Fibroblast of the conjunctiva (primary cell): Measurements from ENCODE around the gene ARHGAP22.

ENCODE experiments used
- DNase-seq: peaks from one replicate; pipeline ENCODE4 v3.0.0-alpha.2; 2010; ENCODE audit warnings: low read depth

Gene ARHGAP22

DNA sequence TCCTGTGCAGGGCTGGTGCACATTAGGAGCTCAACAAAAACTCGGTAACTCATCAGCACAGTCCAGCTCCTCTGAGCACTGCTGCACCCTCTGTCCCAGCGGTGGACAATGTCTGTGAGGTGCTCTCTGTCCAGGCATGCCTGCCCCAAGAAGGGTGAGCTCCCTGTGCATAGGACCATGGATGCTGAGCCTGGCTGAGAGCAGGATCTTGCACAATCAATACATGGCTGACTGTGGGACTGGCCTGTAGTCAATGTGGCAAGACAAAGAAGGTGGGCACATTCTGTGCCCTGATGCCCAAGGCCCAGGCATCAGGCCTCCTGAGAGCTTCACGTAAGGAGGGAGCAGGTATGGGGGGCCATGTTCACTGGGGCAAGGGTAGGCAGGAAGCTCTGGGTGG lies 17.1 kb downstream of the ARHGAP22 start:
- no peak for DNase-seq

DNA sequence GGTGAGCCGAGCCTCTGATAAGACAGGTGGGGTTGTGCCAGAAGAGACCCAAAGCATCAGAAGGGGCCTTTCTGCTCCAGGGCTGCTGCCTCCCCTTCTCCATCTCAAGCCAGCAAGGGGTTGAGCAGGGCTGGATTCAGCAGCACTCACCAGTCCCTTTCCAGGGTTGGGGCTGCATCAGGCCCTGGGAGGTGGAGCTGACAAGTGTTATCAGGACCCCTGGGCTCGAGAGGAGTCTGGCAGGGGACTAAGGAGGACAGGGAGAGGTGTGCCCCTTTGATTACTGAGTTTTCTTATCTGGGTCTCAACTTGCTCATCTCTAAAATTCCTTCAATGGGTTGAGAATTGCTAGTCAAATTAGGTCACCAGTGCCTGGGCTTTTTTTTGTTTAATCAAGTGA lies 17.8 kb downstream of the ARHGAP22 start:
- DNase-seq: no peak

DNA sequence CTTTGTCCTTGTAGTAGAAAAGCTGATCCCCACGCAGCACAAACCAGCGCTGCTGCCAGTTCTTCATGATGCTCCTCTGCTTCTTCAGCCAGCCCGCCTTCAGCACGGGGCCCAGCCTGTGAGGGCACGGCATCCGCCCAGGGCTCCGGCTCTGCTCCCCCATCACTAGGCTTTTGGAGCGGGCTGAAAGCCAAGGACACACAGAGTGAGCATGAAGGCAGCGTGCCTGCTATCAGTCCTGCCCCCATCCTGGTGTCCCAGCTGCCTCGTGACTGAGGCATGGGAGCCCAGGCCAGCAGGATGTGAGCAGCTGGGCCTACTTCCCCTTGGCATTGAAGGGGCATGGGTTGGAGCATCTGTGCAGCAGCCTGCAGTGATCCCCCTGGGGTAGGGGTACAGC lies 21.9 kb downstream of the ARHGAP22 start:
- DNase-seq: no peak

DNA sequence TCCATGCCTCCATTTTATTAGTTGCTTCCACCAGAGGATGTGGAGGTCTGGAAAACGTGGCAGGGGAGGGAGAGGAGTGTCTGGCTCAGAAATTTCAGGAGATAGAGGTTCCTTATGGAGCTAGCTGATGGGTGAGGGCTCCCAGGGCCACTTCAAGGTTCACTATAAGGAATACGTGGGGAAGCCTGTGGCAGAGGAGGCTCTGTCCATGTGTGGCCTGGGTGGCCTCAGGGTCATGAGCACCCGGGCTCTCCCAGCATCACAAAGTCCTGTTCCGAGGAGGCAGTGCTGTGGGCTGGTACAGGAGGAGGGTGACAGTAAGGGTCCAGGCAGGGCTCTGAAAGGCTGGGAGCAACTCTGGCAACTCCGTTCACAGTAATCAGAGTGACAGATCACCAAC lies 24.6 kb downstream of the ARHGAP22 start:
- DNase-seq: no peak

DNA sequence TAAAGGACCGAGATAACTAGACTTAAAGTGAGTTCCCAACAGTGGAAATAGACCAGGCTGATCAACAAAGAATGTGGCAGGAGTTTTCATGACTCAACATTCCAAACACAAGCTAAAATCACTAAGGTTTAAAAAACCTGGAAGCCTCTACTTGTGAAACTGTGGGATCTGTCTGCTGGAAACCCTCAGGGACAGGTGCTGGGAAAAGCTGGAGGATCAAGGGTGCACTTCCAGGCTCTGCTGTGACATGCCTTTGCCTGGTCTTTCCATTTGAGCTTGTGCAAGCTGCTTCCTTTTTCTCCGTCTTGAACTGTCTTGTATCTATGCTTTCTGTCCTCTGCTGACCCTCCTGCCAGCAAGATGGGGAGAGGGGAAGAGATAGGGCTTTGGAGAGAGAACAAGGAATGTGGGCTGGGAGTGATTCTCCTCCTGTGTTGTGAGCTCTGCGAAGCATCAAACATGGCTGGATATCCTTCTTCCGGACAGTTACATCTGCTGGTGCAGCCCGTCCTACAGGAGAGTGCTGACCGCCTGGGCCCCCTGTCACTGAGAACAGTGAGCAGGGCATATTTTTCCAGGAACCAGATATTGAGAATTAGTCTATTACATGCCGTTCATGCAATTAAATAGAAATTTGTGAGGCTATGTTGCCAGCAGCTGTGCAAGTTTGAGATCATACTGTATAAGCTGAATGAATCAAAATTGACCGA lies 25.5 kb downstream of the ARHGAP22 start:
- no peak for DNase-seq

DNA sequence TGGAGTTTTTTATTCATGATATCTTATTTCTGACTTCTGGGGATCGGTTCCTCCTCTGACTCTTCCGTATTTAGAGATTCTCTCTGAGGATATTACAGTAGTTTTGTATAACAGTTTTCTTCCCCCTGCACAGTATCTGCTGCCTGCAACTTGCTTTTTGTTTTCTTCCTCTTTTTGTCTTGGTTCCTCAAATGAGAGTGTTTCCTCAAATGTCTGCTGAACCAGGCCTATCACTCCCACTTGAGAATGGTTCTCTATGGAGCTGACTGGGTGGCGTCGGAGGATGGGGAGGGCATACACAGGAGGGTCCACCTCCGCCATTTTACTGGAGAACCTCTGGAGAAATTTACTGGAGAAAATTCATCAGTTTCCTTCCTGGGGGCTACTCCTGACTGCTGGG lies 27.7 kb downstream of the ARHGAP22 start:
- no peak for DNase-seq

DNA sequence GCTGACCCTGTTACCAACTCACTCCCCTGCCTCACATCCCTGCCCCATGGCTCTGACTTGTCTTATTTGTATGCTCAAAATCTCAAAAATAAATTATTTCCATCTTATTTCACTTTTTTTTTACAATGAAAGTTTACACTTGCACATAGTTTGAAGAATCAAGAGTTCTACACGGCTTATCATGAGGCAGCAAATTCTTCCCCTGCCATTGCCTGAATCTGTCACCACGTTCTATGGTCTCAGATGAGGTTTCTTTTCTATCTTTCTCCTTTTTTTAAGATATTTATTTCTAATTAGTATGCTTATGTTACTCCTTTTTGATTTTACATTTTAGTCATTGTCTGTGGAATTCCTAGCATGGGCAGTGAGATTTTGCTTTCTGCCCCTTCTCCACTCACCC lies 28.4 kb downstream of the ARHGAP22 start:
- no peak for DNase-seq

DNA sequence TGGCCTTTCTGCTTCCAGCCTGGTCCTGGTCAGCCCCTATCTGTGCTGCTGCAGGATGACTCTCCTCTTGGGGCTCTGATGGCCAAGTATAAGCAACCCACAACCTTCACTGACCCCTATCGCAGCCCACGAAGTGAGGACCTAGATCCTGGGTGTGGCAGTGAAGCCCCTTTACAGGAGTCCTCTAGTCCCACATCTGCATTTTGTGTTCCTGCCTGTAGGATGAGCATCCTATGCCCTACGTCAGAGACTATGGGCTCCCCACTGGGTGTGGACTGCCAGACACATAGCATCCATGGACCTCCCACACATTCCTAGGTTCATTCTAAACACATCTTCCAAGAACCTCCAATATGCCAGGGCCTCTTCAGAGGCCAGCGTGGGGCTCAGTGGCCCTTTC lies 29.0 kb downstream of the ARHGAP22 start:
- no peak for DNase-seq

DNA sequence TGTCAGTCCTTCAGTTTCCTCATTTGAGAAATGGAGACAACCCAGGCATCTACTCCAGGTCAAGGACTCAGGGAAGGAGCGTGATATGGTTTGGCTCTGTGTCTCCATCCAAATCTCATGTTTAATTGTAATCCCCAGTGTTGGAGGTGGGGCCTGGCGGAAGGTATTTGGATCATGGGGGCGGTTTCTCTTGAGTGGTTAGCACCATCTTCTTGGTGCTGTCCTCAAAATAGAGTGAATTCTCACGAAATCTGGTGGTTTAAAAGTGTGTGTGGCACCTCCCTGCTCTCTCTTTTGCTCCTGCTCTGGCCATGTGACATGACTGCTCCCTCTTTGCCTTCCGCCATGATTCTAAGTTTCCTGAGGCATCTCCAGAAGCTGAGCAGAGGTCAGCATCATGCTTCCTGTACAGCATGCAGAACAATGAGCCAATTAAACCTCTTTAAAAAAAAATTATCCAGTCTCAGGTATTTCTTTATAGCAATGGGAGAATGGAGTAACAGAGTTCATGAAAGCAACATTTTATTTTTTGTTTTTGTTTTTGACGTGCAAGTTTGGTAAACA lies 30.0 kb downstream of the ARHGAP22 start:
- DNase-seq: no peak

DNA sequence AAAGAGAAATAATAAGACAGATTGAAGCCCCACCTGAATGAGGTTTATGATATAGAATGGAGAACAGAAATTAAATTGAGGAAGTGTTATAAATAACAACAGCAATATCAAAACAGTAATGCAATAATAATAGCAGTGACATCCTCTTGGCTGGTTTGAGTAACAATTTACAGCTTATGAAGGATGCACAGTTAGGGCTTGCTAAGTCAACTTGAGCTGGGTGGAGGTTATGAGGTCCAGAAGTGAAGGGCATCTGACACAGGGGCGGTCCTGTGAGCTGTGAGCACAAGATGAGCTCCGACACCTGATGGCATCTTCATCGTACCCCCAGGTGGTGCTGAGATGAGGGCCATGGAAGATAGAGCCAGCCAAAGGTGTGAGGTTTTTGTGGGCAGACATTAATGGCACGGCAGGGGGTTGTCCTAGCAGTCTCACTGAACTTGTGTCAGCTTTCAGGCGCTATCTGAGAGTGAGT lies 30.5 kb downstream of the ARHGAP22 start:
- no peak for DNase-seq

DNA sequence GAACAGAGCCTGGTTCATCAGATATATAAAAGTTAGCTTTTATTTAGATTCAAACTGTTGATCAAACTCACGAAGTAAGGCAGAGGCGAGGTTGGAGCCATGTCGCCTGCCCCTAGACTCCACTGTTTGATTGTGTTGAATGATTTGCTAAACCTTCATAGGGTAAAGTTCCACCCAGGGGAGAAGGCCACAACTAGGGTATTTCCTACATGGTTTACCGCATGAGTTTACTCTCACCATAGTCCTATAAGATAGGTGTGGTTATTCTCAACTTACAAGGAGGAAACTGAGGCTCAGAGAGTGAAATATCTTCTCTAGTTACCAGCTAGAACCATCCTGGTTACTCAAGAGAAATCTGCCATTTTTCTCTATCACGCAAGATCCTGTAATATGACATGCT lies 31.8 kb downstream of the ARHGAP22 start:
- no peak for DNase-seq

DNA sequence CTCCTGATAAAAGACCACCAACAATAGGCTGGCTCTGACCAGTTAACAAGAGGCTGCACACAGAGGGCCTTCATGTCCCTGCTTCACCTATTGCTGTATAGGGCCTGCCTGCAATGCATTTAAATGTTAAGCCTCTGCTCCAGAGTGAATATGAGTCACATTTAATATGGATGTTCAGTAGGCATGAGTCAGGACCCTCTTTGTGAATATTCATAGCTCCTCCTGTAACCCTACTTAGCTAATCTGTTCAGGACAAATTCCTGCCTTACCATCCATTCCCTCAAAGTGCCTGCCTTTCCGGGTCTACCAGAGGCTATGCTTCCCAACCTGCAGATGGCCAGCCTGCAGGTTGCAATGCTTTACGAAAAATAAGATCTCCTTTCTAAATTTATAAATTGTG lies 32.5 kb downstream of the ARHGAP22 start:
- no peak for DNase-seq

DNA sequence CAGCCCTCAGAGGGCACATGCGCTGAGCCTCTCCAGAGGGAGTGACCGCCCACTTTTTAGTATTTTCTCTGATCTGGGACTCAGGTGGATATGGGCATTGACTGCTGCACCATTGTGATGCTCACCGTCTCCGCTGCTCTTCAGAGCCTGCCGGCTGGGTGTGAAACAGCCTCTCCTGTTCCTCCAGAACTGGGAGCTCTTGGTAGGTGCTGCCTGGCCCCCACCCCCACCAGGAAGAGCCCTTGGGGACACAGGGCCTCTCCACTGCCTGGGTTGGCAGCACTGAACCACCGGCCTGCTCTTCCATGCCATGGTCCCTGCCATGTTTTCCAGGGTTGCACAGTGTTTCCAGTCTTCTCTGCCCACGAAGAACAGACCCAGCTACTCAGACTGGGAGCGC lies 36.3 kb downstream of the ARHGAP22 start:
- DNase-seq: no peak

DNA sequence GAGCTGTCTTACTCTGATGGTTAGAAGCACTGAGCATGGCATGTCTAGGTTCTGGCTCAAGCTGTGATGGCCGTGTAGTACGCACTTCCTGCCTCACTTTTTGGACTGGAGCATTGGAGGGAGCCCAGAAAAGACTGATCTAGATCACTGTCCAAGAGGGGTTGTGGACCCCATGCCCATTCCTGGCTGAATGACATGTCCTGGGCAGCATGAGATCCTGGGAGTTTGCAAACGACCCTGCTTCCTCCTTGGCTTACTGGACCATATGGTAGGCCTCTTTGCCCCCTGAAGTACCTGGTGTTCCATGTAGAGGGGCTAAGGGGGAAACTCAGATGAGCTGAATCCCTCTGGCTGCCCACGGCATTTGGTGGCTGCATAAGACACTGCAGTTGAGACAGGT lies 36.7 kb downstream of the ARHGAP22 start:
- DNase-seq: no peak

DNA sequence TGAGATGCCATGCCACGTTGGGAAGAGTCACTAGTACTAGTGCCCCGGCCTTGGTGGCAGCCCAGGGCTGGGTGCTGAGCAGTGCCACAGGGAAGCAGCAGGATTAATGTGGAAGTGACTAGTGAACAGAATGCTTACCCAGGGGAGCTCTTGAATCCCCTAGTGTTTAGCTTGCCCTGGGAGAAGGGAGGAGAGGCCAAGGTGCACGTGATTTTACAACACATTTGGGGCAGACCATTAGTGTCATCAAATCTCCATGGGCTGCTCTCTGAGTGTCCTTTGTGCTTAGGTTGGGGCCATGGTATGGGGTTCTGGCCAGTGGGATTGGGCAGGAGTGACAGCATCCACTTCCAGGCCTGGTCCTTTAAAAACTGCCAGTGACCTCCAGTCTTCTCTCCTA lies 37.5 kb downstream of the ARHGAP22 start:
- DNase-seq: no peak

DNA sequence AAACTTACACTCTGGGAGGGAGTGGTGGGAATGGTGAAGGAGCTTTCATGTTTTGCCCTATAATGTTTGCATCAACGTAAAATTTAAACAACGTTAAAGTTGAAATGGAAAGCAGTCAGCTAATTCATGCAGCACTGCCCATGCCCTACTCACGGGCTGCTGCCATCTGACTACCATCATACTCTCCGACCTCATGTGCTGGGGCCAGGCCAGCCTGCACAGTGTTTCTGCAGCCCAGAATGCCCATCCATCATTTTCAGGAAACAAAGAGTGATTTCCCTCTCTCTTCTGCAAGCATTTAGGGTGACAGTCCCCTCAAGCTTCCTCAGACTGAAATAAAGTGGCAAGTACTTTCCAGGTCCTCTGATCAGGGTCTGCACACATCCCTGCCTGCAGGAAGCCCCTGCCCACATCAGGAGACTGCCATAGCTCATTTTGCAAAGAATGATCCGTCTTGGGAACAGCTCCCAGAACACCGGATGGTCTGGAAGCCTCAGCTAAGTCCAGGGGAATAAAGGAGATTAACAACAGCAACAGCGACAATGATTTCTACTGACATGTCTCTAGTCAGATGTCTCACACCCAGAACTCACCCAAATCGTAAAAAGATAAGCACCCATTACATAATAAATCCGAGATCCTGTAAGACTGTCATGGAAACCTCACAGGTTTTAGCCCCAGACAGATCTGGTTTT lies 40.3 kb downstream of the ARHGAP22 start:
- no peak for DNase-seq

DNA sequence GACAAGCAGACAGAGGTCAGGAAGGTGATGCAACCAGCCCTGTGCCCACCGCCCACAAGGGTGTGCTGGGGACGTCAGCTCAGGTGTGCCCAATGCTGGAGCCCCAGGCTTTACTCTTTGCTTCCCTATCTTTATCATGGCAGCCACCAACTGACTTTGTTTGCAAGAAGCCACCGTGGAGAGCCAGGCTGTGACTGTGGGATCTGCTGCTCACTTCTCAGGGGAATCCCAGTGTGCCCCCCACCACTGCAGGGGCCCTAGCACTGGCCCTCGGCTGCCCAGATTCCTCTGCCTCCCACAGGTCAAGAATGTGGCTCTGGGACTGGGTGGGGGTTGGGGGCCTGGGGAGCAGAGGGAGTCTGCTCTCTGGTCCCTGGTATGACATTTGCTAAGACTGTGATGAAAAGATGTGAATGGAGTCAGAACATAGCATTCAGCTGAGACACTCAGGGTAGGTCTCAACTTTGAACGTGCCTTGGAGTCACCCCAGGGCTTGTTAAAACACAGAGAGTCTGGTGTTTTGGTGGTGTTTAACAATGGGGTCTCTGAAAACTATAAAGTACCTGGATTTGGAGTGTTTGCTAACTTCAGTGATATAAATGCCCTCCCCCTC lies 47.3 kb downstream of the ARHGAP22 start:
- DNase-seq: no peak

DNA sequence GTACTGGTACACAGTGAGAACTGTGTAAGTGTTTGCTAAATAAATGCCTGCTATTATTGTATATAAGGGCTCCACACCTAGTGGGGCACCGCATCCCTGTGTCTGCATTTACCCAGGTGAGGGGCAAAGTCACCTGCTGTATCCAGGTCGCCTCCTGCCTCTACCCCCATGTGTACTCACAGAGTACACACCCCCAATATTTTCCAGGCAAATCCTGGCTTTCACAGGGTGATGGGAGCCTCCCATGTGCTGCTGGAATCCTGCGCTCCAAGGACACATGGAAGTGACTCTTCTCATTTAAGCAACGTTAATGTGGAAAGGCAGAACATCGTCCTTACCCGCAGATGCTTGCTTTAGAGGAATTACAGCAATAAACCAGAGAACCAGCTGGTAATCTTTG lies 48.2 kb downstream of the ARHGAP22 start:
- DNase-seq: no peak

DNA sequence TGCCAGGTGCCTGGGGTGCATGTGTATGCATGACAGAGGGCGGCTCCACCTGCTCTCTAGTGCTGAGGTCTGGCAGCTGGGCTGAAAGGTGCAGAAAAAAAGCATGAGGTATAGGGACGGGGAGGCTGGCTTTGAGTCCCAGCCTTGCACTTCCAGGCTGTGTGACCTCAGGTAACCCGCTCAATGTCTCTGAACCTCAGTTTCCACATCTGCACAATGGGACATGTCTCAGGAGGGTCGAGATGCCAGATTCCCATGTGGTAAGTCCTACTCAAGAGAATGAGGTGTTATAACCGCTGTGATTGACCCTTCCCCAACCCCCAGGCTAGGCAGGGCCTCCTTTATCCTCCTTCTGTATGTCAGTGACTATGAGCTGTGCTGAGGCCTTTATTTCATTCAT lies 48.8 kb downstream of the ARHGAP22 start:
- no peak for DNase-seq

DNA sequence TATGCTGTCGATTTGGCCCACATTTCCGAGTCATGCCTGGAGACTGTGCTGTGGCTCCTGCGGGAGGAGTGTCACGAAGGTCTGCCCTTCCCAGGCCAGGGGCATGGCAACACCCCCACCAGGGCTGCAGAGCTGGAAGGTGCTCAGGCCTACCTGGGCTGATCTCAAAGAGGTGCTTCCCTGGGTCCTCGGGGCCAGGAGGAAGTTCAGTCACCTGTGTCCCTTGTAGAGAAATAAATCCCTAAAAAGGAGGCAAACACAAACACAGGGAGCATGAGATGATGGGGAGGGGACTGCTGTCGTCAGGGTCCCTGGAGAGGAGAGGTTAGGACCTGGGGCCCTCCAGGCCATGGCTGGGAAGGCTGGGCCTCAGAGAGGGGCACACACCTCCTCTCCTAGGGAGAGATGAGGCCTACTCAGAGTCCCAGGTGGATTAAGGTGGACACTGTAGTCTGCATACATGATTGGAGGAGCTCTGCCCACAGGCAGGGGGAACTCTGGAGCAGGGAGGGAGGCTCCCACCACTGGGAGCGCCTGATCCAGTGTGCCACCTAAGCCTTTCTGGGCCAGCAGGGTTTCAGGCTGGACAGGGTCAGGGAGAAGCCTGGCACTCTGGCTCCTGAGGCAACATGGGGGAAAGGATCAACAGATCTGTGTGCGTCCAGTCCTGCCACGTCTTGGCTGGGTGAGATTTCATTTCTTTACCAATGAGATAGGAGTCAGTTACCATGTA lies 49.4 kb downstream of the ARHGAP22 start:
- no peak for DNase-seq

DNA sequence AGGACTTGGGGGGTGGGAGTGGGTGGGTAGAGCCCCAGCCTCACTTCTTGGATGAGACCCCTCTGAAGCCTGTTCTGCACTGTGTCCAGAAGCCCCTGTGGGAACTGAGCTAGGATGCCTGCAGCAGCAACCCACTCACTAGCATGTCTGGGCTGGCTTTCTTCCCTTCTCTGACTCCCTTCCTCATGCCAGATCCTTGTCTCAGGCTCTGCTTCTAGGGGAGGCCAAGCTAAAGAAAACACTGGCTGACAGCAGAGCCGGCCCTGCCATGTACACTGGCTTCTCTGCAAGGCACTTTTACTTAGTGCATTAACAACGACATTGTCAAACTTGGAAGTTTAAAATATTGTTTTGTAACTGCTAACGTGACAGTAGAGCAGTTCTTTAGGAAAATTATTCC lies 50.2 kb downstream of the ARHGAP22 start:
- DNase-seq: no peak

DNA sequence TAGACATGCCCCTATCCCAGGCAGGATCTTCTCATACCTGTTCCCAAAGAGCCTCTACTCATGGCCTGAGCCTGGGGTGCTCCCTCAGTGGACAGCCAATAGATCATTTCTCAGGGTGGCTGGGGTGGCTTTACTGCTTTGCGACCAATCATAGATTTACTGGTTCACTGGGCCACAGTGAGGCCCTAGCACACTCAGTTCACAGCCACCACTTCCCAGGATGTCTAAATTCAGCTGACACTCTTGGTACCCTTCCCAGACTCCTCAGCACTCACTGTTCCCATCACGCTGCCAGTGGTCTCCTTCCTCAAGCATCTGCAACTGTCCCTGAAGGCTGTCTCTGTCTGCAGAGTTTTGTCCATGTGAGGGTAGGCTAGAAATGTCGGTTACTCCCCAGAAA lies 50.6 kb downstream of the ARHGAP22 start:
- no peak for DNase-seq
